Measurements from ENCODE around the gene YTHDF1.
A peak's percentile ranks its signal among the peaks of the same experiment; 100 is the strongest.
"Not testable (repeated sequence)": the region's sequence is repeated elsewhere in the genome, so short reads cannot be mapped to it uniquely, and the experiment has no call there.

Gene YTHDF1

DNA sequence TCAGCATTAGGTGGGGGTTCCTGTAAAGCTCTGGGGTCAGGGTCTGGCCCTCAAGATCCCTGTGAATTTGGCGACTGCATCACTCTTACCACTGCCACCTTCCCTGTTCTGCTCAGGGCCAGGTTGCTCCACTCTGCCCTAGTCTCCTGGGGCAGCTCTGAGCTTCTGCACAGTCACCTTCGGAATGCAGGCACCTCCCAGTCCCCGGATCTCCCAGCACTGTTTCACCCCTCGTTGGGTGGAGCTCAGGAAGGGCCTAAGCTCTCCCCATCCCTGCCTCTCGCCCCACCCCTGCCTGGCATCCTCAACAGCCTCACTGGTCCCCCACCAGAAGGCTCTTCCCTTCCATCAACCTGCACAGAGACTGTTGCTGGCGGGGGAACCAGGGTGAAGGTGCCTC lies 46.2 kb downstream of the YTHDF1 start:
- DNase-seq = no peak

DNA sequence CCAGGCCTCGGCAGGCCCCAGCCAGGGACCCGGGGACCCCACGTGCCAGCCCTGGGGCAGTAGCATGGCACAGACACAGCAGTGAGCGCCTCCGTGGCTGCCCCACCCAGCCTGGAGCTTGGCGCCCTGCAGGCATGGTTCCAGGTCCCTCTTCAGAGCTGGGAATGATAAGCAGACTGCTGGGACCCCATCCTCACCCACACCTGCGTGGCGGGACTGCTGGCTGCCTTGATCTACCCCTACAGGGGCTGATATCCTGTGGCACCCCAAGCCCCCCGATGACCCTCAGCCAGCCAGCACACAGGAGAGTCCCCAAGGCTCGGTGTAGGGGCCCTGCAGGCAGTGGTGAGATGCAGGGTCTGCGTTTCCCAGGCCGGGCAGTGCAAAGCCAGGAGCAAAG lies 47.1 kb downstream of the YTHDF1 start:
- DNase-seq = no peak

DNA sequence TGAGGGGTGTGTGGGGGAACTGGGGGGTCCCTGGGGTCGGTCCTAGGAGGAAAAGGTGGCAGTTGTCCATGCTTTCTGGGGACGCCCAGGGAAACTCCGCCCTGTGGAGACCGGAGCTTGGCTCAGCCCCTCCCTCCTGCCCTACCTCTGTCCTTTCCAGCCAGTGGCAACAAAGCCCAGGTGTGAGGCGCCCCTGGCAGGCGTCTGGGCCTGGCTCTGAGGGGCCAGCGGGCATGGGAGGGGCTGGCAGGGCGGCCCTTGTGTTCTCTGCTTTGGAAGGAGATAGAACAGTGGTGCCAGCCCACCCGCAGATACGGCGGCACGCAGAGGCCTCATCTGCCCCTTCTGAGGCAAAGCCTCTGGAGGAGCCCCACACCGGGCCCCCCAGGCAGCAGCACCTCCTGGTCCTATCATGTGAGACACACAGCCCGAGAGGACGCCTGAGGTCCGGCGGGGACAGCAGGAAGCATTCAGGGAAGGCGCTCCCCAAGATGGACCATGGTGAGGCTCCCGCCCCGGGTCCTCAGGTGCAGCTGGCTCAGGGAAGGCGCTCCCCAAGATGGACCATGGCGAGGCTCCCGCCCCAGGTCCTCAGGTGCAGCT lies 47.9 kb downstream of the YTHDF1 start:
- no peak for DNase-seq

DNA sequence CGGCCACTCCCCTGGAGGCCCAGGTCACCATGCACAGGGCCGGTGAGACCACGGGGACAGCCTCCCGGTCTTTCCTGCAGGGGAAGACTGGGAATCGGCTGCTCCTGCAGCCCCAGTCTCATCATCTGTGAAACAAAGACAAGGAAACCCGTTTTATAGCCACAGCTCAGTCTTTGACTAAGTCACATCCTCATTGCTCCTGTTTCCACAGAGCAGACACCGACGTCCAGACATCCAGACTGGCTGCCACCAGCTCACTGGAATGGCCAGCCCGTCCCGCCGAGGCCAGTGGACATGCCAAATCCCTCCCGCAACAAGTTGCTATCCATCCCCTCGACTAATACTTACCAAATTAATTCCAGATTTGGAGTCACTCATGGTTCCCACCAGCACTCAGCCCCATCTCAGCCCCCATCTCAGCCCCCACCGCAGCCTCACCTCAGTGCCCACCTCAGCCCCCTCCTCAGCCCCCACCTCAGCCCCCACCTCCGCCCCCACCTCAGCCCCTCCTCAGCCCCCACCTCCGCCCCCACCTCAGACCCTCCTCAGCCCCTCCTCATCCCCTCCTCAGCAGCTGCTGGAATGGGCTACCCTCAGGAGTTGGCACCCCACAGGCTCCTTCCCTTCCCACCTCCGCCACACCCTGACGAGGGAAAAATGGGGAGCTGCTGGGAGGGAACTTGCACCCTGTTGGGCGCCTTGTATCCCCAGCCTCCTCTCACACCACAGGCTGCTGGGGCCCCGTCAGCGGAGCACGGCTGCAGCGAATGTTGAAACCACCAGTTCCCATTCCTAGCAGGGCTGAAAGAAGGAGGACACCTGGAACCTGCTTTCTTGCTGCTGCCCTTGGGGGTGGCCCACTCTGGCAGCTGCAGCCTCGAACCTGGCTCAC lies 48.7 kb downstream of the YTHDF1 start:
- DNase-seq = no peak

DNA sequence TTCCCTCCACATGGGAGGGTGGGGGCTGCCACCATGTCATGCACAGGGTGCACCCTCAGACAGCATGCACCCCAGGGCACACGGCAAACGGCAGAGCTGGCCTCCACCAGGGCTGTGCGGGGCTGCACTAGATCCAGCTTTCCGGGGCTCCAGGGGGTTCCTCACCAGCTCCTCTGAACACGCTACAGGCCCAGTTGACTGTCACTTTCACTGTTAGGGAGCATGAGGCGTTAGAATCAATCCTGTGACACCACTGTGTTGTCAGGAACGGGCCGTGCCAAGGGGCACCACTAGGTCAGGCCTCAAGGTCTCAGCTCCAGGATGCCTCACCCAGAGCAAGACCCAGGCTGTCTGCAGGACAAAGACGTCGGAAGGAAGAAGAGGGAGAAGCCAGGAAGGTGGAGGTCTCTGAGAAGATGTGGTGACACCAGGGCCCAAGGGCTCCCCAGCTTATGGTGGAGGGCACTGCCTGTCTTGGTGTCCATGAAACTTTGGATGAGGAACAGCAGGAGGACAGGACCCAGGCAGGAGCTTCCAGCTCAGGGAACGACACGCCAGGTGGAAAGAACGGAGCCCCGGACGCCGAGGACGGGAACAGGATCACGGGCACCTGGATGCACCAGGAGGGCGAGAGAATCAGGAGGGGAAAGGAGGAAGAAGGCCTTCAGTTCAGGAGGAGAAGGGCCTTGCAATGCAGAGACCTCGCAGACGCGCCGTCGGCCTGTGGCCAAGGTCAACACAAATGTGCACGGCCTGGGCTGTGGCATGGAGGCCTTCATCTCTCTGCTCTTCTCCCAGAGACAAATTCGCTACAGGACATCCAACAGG lies 49.5 kb downstream of the YTHDF1 start:
- DNase-seq = no peak

DNA sequence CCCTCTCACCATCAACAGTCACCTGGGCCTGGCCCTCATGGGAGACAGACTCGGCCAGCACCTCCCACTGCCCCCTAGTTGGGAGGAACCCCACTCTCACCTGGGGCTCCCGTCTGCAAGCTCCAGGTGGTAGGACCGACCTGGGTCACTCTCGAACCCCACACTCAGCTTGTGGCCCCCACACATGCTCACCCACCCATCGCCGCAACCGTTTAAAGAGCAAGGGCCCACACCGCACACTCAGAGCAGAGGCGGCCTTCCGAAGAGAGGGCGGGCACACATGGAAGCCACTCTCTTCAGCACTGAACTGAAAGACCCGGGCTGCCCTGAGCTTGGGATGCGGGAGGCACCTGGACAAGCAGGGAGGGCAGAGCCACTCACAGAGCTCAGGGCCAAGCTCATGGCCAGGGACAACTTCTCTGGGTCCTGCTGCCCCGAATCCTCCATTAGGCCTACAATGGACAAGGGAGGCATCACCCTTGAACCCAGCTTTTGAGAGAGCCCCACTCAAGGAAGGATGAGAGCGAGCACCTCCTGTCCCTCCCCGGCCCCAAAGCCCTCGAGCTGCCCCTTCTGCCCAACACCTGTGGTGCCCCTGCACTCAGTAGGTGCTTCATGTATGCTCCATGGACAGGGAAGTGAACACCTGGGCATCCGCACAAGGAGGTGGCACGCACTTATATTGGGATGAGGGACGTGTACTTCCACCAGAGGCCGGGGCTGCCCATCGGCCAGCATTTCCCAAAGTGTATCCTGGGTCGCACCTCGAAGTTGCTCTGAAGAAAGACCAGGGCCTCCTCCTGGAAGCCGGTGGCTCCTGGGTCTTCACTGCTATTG lies 50.4 kb downstream of the YTHDF1 start:
- DNase-seq = no peak

DNA sequence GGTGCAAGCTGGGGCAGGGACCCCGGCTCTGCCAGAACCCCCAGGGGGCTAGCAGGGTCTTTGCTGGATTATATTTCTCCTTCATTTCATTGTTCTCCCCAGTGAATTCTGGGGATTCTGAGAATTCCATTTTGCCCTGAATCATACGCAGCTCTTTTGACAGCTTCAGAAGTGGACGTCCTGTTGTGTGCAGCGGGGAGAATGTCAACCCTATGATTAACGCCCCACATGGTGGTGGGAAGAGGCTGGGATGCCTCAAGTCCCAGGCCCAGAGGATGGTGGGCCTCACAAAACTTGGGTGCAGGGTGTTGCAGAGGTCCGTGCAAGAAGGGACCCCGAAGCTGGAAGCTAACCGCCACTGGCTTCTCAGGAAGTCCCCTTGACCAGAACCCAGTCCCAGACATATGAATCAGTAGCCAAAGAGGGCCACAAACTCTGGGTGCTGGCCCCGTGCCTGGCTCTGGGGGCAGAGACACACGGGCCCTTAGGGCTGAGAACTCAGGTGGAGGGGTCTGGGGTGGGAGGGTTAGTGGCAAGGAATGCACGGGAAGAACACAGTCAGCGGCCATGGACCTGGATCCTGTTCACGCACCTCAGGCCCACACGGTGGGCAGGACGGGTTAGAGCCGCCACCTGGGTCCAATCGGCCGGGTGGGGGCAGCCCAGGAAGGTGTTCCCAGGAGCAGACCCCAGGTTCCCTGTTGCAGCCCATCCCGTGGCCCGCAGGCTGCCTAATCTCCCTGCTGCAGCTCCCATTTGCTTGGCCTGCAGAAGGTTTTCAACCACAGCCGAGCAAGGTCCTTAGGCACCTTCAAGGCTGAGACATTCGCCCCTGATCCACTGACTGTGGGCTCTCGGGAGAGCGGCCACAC lies 51.2 kb downstream of the YTHDF1 start:
- DNase-seq = no peak

DNA sequence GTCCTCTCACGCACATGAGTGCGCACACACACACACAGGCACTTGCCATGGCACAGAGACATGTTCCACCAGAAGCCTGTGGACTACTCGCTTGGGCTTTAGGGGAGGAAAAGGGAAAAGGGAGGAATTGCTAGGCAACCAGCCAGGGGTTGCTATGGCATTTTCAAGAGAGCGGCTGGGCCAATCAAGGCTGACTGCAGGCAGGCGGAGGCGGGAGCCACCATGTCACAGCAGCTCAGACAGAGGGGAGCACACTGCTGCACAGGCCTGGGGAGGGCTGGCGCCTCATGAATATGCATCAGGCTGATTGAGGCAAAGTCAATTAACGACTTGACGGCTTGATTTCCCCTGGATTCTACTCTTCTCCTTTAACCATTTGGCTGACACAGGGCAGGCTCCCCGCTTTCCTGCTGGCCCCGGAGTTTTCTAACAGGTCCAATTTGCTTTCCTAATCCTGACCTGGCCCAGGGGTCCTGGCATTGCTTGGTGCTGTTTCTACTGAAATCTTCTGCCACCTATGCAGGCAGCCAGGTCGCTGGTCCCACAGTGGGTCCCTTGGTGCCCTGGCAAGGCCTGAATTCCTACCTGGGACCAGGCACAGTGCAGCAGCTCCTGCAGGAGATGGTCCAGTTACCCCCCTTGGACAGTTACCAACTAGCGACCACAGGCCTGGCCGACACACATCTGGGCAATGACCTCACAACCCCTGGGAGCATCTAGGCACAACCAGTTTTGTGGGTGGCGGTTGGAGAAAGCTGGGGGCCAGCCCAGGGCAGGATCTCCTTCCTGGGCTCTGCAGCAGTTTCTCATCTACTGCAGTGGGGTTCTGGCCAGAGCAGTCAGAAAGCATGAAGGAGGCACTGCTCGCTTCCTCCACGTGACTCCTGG lies 52.1 kb downstream of the YTHDF1 start:
- peak in 2 of 14 donors; percentile 2 to 14 for DNase-seq

DNA sequence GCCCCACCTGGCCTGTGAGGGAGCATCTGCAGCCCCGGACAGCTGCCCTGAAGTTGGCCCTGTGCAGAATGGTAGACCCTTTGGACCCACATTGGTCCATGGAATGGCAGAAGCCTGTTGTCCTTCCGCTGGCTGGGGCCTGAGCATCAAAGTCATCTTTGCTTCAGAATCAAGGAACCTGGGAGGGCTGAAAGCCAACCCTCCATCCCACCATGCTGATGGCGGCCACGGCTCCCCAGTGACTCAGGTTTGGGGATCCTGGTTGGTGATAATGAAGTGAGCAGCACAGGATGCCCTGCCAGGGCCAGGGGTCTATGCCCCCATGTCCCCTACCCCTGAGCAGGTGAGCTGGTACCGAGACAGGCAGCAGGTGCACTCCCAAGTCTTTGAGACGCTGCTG lies 52.8 kb downstream of the YTHDF1 start:
- no peak for DNase-seq

DNA sequence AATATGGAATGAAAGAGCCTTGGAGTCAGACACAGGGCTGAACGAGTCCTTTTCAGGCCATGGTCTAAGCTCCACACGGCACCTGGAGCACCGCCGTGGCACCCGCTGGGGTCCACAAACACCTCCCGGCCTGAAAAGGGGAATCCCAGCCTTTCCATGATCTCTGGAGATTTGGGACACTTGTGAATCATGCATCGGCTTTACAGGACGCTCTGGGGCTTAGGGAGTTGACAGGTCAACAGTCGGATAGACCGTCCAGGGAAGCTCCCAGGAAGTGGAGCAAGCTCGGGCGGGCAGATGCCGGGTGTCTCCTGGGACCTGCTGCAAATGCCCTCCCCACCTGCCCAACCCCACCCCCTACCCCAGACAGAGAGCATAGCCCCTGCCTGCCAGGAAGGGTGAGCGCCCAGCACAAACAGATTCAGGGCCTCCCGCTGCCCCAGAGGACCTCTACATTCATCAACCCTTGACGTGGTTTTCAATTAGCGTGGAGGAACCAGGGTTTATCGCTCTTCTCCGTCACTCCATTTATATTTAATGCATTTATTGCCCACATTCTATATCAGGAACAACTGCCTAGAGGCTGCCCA lies 53.6 kb downstream of the YTHDF1 start:
- no peak for DNase-seq

DNA sequence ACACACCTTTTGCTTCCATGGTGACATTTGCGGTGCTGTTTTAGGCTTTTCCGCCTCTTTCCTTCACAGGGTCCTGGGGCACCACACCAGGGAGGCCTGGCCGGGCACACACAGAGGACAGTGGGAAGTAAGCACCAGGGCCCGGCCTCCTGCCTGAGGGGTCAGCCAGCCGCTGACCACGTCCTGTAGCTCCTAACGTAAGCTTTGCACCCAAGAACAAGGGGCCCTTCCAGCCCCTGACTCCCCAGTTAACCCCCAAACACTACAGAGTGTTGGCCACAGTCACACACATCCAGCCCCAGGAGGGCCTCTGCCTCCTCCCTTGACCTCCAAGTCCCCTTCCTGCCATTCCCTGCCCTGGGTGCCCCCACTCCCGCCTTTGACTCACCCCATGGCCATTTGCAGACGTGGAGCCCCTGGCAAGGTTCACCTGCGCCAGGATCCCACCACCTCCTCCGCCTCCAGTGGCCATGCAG lies 54.7 kb downstream of the YTHDF1 start:
- no peak for DNase-seq

DNA sequence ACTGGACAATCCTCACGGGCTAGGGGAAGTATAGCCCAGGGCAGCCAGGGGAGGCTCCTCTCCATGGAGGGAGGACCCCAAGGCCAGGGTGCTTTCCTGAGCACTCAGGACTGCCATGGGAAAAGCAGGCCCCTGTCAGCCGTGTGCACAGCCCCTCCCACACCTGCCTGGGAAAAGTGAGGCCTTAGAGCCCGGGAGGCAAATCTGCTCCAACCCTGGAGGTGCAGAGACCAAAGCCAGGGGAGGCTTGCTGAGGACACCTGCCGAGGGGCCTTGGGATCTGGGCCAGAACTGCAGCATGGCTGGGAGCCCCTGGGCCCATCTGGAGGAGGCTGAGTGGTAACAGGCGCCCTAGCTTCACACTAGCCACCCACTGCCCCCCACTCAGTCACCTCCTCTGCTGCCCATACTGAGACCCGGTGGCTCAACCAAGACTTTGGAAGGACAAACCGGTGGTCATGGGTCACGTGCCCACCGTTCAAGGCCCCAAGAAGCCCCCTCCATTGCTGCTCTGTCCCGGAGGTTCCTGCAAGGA lies 55.2 kb downstream of the YTHDF1 start:
- DNase-seq = no peak

DNA sequence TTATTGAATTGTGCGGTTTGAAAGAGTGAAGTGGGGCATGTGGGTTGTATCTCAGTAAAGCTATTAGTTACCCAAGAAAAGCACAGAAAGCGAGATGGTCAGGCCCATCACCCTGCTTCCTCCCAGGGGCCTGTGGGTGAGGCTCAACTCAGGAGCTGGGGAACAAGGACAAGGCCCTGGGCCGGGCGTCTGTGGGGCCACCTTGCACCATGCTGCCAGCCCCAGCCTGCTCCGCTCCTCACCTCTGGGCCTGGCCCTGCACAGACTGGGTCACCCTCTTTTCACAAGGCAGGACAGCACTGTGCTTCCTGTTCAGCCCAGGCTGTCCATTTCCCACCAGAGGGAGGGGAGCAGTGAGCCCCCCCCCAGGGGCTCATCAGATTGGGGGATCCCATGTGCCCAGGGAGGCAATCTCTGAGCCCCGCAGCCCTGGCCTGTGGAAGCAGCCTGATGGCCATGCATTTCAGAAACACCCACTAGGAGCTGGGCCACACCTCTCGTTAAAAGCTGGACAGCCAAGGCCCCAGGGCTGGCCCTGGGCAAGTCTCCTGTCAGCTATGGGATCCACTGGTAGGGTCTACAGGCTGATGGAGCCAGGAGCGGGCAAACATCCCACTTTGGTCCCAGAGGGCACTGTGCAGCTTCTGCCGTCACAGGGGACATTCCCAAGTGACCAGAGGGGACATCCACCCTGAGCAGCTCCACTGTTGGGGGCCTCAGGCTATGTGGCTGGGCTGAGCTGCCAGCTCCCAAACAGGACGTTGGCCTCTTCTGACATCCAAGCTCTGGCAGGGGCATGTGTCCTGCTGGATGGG lies 55.9 kb downstream of the YTHDF1 start:
- DNase-seq = no peak

DNA sequence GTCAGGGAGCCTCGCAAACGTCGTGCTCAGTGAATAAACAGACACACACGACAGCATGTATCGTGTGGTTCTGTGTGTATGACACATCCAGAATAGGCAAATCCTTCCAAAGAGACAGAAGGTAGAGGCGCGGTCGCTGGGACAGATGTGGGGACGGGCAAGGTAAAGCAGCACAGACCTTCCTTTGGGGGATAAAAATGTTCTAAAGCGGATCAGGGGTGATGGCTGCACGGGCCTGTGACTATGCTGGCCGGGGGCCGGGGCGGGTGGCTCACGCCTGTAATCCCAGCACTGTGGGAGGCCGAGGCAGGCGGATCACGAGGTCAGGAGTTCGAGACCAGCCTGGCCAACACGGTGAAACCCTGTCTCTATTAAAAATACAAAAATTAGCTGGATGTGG lies 56.7 kb downstream of the YTHDF1 start:
- DNase-seq = not testable (repeated sequence)

DNA sequence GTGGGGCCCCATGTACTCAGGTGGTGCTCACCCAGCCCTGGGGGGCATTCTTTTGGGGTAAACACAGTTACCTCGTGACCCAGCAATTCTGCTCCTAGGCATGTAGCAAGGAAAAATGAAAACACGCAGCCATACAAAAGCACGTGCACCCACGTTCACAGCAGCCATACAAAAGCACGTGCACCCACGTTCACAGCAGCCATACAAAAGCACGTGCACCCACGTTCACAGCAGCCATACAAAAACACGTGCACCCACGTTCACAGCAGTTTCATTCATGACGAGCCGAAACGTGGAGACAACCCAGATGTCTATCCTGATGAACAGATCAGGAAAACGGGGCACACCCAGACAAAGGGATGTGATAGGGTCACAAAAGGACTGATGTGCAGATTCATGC lies 57.1 kb downstream of the YTHDF1 start:
- no peak for DNase-seq

DNA sequence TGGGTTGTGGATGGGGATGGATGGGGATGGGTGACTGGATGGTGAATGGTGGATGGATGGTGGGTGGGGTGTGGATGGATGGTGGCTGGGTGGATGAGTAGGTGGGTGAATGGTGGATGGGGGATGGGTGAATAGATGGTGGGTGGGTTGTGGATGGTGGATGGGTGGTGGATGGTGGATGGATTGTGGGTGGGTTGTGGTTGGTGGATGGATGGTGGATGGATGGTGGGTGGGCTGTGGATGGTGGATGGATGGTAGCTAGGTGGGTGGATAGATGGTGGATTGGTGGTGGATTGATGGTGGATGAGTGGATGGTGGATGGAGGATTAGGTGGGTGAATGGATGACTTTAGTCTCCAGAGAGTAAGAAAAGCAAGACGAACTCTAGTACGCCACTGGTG lies 57.6 kb downstream of the YTHDF1 start:
- DNase-seq = no peak

DNA sequence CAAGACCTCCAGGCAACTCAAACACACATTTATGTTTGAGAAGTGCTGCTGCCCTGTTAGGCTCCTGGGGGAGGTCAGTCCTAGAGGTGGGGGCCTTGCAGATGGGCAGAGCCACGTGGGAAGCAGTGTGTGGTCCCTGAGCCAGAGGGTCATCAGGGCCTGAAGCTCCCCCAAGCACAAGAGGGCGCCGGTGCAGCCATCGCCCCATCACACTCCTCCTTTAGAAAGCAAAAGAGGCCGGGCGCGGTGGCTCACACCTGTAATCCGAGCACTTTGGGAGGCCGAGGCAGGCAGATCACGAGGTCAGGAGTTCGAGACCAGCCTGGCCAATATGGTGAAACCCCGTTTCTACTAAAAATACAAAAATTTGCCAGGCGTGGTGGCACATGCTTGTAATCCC lies 58.5 kb downstream of the YTHDF1 start:
- not testable (repeated sequence) for DNase-seq

DNA sequence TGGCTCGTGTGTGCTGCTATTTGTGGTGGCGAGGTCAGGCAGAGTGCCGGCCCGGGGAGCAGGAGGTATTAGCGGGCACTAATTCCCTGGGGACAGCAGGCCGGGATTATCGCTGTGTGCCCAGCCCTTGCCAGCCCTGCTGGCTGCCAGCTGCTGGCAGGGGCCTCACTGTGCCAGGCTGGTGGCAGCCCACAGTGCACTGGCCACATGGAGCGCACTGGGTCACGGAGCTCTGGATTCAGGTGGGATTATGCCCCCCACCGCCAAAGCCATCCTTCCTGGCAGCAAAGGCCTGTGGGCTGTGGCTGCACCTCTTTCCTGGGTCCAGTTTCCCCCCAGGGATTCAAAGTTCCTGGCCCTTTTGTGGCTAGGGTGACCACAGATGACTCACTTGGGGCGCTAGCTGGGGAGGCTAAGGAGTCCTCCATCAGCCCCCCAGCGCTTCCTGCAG lies 59.7 kb downstream of the YTHDF1 start:
- DNase-seq = no peak
